ENCODE measurements around the gene CORO6. TPM values are rescaled to one million over a fixed set of nuclear protein-coding genes. Genes with fewer than 3 reads are reported as not detected.

CORO6 gene
- 22.0 TPM for total RNA-seq

- DNase-seq (ENCODE audit: low spot score in 2 of 2): peak in 1 of 2 donors; percentile 75
- H3K4me1 ChIP-seq: peaks cover 4 to 7% of the 10 kb centered on the region in 2 donors
- H3K36me3 ChIP-seq: no peaks in the 10 kb centered on the region
- peak within 1 kb of the TSS; percentile 61 to 79 for H3K4me3 ChIP-seq
- intact Hi-C loops (cut with DNase I): loop anchor here (2.0 kb wide), 1 partner anchor 138 kb away; no protein-coding TSS in a partner anchor
- no peaks in the 10 kb centered on the region for H3K9me3 ChIP-seq
- H3K27me3 ChIP-seq: no peaks in the 10 kb centered on the region
- peak within 1 kb of the TSS; percentile 37 to 50 for H3K27ac ChIP-seq
- TF ChIP-seq, protein P1, sequence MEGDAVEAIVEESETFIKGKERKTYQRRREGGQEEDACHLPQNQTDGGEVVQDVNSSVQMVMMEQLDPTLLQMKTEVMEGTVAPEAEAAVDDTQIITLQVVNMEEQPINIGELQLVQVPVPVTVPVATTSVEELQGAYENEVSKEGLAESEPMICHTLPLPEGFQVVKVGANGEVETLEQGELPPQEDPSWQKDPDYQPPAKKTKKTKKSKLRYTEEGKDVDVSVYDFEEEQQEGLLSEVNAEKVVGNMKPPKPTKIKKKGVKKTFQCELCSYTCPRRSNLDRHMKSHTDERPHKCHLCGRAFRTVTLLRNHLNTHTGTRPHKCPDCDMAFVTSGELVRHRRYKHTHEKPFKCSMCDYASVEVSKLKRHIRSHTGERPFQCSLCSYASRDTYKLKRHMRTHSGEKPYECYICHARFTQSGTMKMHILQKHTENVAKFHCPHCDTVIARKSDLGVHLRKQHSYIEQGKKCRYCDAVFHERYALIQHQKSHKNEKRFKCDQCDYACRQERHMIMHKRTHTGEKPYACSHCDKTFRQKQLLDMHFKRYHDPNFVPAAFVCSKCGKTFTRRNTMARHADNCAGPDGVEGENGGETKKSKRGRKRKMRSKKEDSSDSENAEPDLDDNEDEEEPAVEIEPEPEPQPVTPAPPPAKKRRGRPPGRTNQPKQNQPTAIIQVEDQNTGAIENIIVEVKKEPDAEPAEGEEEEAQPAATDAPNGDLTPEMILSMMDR (IDR thresholded peaks at IDR 0.05): no peak
These were observed at the start of gene CORO6 for GRCh38 chr17:29622337-29623282. Gene CORO6, minus strand, starts transcription at chr17:29622912. Its CDS starts 1,491 bp downstream, at chr17:29621421.

GRCh38 chr17:29671661-29672060, 48.9 kb upstream of the CORO6 start:
- Histone ChIP-seq H3K9me3 (no peaks in the 10 kb centered on the region), H3K27me3 (no peaks in the 10 kb centered on the region), H3K27ac (no peak overlapping the region), H3K4me3 (no peak overlapping the region), H3K36me3 (peaks cover 3 to 23% of the 10 kb centered on the region in 2 donors), H3K4me1 (no peaks in the 10 kb centered on the region)
- TF ChIP-seq, protein P1 (IDR thresholded peaks at IDR 0.05): no peak
- DNase-seq (ENCODE audit: low spot score in 2 of 2): no peak
- intact Hi-C loops (cut with DNase I): no loop called here

- no peaks in the 10 kb centered on the region for H3K27me3 ChIP-seq
- peaks cover 9 to 33% of the 10 kb centered on the region in 2 donors for H3K36me3 ChIP-seq
- H3K27ac ChIP-seq: no peak overlapping the region
- DNase-seq (ENCODE audit: low spot score in 2 of 2): no peak
- intact Hi-C loops (cut with DNase I): no loop called here
- H3K4me1 ChIP-seq: no peaks in the 10 kb centered on the region
- TF ChIP-seq, protein P1 (IDR thresholded peaks at IDR 0.05): no peak
- H3K9me3 ChIP-seq: no peaks in the 10 kb centered on the region
- no peak overlapping the region for H3K4me3 ChIP-seq
These were observed 46.6 kb upstream of the CORO6 start for GRCh38 chr17:29669266-29669665.

DNA sequence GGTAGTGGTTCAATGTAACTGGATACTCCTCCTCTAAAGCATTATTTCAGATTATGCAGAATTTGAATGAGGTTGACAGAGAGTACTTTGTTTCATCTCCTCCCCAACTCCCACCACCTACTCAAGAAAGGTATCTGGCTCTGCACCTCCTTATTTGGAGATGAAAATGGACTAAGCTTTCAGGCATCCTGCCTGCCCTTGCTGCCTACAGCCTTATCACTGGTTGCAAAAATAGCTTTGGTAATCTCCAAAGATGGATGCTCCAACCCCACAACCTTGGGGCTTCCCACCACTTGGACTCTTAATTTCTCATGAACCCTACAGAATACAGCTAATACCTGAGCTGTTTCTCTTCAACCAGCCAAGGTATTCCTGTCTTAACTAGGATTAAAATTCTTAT, 45.3 kb upstream of the CORO6 start:
- Histone ChIP-seq H3K36me3 (peaks cover 9 to 33% of the 10 kb centered on the region in 2 donors), H3K27ac (no peak overlapping the region), H3K27me3 (no peaks in the 10 kb centered on the region), H3K9me3 (no peaks in the 10 kb centered on the region), H3K4me1 (no peaks in the 10 kb centered on the region), H3K4me3 (no peak overlapping the region)
- no peak for DNase-seq (ENCODE audit: low spot score in 2 of 2)
- intact Hi-C loops (cut with DNase I): no loop called here
- TF ChIP-seq, protein P1 (IDR thresholded peaks at IDR 0.05): no peak

GRCh38 chr17:29665481-29665810, 42.7 kb upstream of the CORO6 start:
- TF ChIP-seq, protein P1 (IDR thresholded peaks at IDR 0.05): no peak
- Histone ChIP-seq H3K27ac (no peak overlapping the region), H3K9me3 (no peaks in the 10 kb centered on the region), H3K36me3 (peaks cover 9 to 21% of the 10 kb centered on the region in 2 donors), H3K4me1 (peaks cover 0 to 3% of the 10 kb centered on the region in 2 donors), H3K4me3 (no peak overlapping the region), H3K27me3 (no peaks in the 10 kb centered on the region)
- DNase-seq (ENCODE audit: low spot score in 2 of 2): no peak
- intact Hi-C loops (cut with DNase I): no loop called here

Measured in ascending aorta (tissue), 2 donors.